ENCODE measurements around the gene MRPS5. TPM values are rescaled to one million over a fixed set of nuclear protein-coding genes. Genes with fewer than 3 reads are reported as not detected.

Gene MRPS5
- total and polyA plus RNA-seq, 4 donors = 21.7 to 72.9 (median 57.0) TPM

DNA sequence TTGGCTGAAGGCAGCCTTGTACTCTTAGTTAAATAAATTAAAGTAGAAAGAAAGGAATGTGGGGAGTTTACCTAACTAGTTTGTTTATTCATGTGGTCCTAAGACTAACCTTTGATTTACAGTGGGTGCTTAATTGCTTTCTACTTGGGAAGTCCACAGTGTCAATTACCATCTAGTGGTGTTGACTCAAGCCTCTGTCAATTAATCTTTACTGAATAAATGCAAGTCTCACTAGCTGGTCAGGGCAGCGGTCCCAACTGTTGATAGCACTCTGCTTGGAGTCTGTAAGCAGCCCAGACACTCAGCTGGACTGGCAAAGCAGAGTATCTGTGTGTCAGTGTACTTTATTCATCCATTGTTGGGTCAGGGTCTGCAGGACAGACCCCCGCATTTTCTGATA, 22.2 kb upstream of the MRPS5 start:
- no peak overlapping the region for H3K27ac ChIP-seq (ENCODE audit: low read depth in 1 of 2, low read length in 2 of 2)
- no peak for DNase-seq (ENCODE audit: low spot score)
- peaks cover 0 to 20% (median 4%) of the 10 kb centered on the region in 4 donors for H3K36me3 ChIP-seq (ENCODE audit: control insufficient read depth in 4 of 4, insufficient read depth in 3 of 4, low read depth in 1 of 4, low read length in 3 of 4)
- TF ChIP-seq, protein P1, sequence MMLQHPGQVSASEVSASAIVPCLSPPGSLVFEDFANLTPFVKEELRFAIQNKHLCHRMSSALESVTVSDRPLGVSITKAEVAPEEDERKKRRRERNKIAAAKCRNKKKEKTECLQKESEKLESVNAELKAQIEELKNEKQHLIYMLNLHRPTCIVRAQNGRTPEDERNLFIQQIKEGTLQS (IDR thresholded peaks at IDR 0.05) = no peak
- TF ChIP-seq EGR1 (IDR thresholded peaks at IDR 0.05; ENCODE audit: low read depth in 2 of 2) = no peak
- TF ChIP-seq YY1 (IDR thresholded peaks at IDR 0.05) = no peak
- no peak for TF ChIP-seq HNF4G (IDR thresholded peaks at IDR 0.05)
- no peak for TF ChIP-seq RAD21 (IDR thresholded peaks at IDR 0.05)
- TF ChIP-seq TAF1 (conservative IDR thresholded peaks at IDR 0.05) = no peak
- TF ChIP-seq NR2F2 (IDR thresholded peaks at IDR 0.05) = no peak
- TF ChIP-seq, protein P2, sequence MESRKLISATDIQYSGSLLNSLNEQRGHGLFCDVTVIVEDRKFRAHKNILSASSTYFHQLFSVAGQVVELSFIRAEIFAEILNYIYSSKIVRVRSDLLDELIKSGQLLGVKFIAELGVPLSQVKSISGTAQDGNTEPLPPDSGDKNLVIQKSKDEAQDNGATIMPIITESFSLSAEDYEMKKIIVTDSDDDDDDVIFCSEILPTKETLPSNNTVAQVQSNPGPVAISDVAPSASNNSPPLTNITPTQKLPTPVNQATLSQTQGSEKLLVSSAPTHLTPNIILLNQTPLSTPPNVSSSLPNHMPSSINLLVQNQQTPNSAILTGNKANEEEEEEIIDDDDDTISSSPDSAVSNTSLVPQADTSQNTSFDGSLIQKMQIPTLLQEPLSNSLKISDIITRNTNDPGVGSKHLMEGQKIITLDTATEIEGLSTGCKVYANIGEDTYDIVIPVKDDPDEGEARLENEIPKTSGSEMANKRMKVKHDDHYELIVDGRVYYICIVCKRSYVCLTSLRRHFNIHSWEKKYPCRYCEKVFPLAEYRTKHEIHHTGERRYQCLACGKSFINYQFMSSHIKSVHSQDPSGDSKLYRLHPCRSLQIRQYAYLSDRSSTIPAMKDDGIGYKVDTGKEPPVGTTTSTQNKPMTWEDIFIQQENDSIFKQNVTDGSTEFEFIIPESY (IDR thresholded peaks at IDR 0.05) = no peak
- TF ChIP-seq HNF4A (conservative IDR thresholded peaks at IDR 0.05) = no peak
- no peak for TF ChIP-seq RXRA (IDR thresholded peaks at IDR 0.05)
- no peak for TF ChIP-seq GABPA (IDR thresholded peaks at IDR 0.05 in 1 of 2, conservative IDR thresholded peaks at IDR 0.05 in 1 of 2)
- TF ChIP-seq, protein P3, sequence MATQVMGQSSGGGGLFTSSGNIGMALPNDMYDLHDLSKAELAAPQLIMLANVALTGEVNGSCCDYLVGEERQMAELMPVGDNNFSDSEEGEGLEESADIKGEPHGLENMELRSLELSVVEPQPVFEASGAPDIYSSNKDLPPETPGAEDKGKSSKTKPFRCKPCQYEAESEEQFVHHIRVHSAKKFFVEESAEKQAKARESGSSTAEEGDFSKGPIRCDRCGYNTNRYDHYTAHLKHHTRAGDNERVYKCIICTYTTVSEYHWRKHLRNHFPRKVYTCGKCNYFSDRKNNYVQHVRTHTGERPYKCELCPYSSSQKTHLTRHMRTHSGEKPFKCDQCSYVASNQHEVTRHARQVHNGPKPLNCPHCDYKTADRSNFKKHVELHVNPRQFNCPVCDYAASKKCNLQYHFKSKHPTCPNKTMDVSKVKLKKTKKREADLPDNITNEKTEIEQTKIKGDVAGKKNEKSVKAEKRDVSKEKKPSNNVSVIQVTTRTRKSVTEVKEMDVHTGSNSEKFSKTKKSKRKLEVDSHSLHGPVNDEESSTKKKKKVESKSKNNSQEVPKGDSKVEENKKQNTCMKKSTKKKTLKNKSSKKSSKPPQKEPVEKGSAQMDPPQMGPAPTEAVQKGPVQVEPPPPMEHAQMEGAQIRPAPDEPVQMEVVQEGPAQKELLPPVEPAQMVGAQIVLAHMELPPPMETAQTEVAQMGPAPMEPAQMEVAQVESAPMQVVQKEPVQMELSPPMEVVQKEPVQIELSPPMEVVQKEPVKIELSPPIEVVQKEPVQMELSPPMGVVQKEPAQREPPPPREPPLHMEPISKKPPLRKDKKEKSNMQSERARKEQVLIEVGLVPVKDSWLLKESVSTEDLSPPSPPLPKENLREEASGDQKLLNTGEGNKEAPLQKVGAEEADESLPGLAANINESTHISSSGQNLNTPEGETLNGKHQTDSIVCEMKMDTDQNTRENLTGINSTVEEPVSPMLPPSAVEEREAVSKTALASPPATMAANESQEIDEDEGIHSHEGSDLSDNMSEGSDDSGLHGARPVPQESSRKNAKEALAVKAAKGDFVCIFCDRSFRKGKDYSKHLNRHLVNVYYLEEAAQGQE (IDR thresholded peaks at IDR 0.05) = no peak
- TF ChIP-seq FOXA1 (IDR thresholded peaks at IDR 0.05) = no peak
- TF ChIP-seq FOXA2 (IDR thresholded peaks at IDR 0.05) = no peak
- no peak for TF ChIP-seq SP1 (IDR thresholded peaks at IDR 0.05)
- TF ChIP-seq JUND (IDR thresholded peaks at IDR 0.05) = no peak
- TF ChIP-seq, protein P4, sequence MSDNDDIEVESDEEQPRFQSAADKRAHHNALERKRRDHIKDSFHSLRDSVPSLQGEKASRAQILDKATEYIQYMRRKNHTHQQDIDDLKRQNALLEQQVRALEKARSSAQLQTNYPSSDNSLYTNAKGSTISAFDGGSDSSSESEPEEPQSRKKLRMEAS (IDR thresholded peaks at IDR 0.05) = no peak
- TF ChIP-seq, protein P5, sequence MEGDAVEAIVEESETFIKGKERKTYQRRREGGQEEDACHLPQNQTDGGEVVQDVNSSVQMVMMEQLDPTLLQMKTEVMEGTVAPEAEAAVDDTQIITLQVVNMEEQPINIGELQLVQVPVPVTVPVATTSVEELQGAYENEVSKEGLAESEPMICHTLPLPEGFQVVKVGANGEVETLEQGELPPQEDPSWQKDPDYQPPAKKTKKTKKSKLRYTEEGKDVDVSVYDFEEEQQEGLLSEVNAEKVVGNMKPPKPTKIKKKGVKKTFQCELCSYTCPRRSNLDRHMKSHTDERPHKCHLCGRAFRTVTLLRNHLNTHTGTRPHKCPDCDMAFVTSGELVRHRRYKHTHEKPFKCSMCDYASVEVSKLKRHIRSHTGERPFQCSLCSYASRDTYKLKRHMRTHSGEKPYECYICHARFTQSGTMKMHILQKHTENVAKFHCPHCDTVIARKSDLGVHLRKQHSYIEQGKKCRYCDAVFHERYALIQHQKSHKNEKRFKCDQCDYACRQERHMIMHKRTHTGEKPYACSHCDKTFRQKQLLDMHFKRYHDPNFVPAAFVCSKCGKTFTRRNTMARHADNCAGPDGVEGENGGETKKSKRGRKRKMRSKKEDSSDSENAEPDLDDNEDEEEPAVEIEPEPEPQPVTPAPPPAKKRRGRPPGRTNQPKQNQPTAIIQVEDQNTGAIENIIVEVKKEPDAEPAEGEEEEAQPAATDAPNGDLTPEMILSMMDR (IDR thresholded peaks at IDR 0.05; ENCODE audit: low read depth, low read length, missing input control) = no peak
- whole genome bisulfite sequencing = 95% methylated on average over 2 of the region's 2 CpGs
- no peaks in the 10 kb centered on the region for H3K27me3 ChIP-seq (ENCODE audit: control insufficient read depth in 4 of 4, insufficient read depth in 4 of 4, low read length in 3 of 4)
- H3K4me1 ChIP-seq (ENCODE audit: control insufficient read depth in 4 of 4, insufficient read depth in 4 of 4, low read length in 3 of 4) = no peaks in the 10 kb centered on the region
- no peak overlapping the region for H3K9ac ChIP-seq (ENCODE audit: low read depth in 1 of 2, low read length in 2 of 2)
- H3K9me3 ChIP-seq (ENCODE audit: control insufficient read depth in 4 of 4, low read length in 3 of 4) = peaks cover 51 to 65% (median 54%) of the 10 kb centered on the region in 4 donors
- H3K4me3 ChIP-seq (ENCODE audit: low read depth in 1 of 3, low read length in 3 of 3) = peak overlapping the region in 2 of 3 donors; percentile 9 to 42
